Nephron (organoid): ENCODE data around the gene CELF2.

ENCODE experiments used
- H3K27ac Mint-ChIP-seq, 3 experiments: 2 replicates each; pipeline ENCODE4 v1.8.0; 2020; ENCODE audit warnings: mixed read lengths in 3 of 3, mild to moderate bottlenecking in 2 of 3, moderate library complexity in 1 of 3
- H3K27me3 Mint-ChIP-seq: 2 replicates; pipeline ENCODE4 v1.8.0; 2021; ENCODE audit warnings: low read depth, mild to moderate bottlenecking, moderate library complexity, mixed read lengths
- H3K36me3 Mint-ChIP-seq: 2 replicates; pipeline ENCODE4 v1.8.0; 2020; ENCODE audit warnings: low read depth, mixed read lengths
- H3K4me1 Mint-ChIP-seq: 2 replicates; pipeline ENCODE4 v1.8.0; 2020; ENCODE audit warnings: mixed read lengths
- H3K4me3 Mint-ChIP-seq, 3 experiments: 2 replicates each; pipeline ENCODE4 v1.8.0; 2020; ENCODE audit warnings: mild to moderate bottlenecking in 3 of 3, mixed read lengths in 3 of 3, moderate library complexity in 2 of 3
- H3K9me3 Mint-ChIP-seq: 2 replicates; pipeline ENCODE4 v1.8.0; 2020; ENCODE audit warnings: mixed read lengths
- CTCF ChIP-seq, 3 experiments: fragments of 200-600 bp; sonication (generic); IDR thresholded peaks; one replicate each; pipeline ENCODE4 v1.5.0; 2021; ENCODE audit warnings: antibody characterized with exemption in 3 of 3; ENCODE audit not compliant: unreplicated experiment in 3 of 3

CELF2 gene

GRCh38 chr10:11270858-11271179, 253.1 kb downstream of the CELF2 start:
- H3K27me3 Mint-ChIP-seq, result peaks cover 35% of the 10 kb centered on the region
- peak in 1 of 3 experiments; percentile 33 for TF ChIP-seq CTCF (IDR thresholded peaks at IDR 0.05; ENCODE audit: unreplicated experiment in 3 of 3)
- H3K4me1 Mint-ChIP-seq, result peaks cover 39% of the 10 kb centered on the region
- no peaks in the 10 kb centered on the region for H3K9me3 Mint-ChIP-seq
- no peak overlapping the region for H3K4me3 Mint-ChIP-seq
- peak overlapping the region in 1 of 3 experiments; percentile 26 for H3K27ac Mint-ChIP-seq
- no peaks in the 10 kb centered on the region for H3K36me3 Mint-ChIP-seq

DNA sequence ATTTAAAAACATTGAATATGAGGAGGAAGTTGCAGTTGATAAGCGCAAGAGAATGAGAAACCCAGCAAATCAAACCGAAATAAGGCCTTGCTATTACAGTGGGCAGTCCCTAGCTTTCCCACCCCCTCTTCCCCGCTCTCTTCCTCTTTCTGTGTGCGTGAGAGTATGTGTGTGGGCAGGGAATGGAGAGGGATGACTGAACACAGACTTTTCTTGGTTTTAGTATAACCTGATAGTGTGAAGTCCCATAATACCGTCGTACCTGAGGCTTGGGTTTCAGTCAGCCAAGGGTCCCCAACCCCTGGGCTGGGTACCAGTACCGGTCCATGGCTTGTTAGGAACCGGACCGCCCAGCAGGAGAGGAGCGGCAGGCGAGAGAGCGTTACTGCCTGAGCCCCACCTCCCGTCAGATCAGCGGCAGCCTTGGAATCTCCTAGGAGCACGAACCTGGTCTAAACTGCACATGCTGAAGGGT, 255.3 kb downstream of the CELF2 start:
- peak overlapping the region in 1 of 3 experiments; percentile 41 for H3K27ac Mint-ChIP-seq
- no peaks in the 10 kb centered on the region for H3K36me3 Mint-ChIP-seq
- H3K9me3 Mint-ChIP-seq, result no peaks in the 10 kb centered on the region
- peaks cover 50% of the 10 kb centered on the region for H3K4me1 Mint-ChIP-seq
- H3K4me3 Mint-ChIP-seq, result no peak overlapping the region
- peaks cover 47% of the 10 kb centered on the region for H3K27me3 Mint-ChIP-seq
- no peak for TF ChIP-seq CTCF (IDR thresholded peaks at IDR 0.05; ENCODE audit: unreplicated experiment in 3 of 3)

GRCh38 chr10:11274452-11274851, 256.8 kb downstream of the CELF2 start:
- Mint-ChIP-seq H3K4me3 (no peak overlapping the region), H3K27me3 (peaks cover 47% of the 10 kb centered on the region), H3K4me1 (peaks cover 50% of the 10 kb centered on the region), H3K9me3 (no peaks in the 10 kb centered on the region), H3K27ac (no peak overlapping the region), H3K36me3 (peaks cover 6% of the 10 kb centered on the region)
- no peak for TF ChIP-seq CTCF (IDR thresholded peaks at IDR 0.05; ENCODE audit: unreplicated experiment in 3 of 3)

DNA sequence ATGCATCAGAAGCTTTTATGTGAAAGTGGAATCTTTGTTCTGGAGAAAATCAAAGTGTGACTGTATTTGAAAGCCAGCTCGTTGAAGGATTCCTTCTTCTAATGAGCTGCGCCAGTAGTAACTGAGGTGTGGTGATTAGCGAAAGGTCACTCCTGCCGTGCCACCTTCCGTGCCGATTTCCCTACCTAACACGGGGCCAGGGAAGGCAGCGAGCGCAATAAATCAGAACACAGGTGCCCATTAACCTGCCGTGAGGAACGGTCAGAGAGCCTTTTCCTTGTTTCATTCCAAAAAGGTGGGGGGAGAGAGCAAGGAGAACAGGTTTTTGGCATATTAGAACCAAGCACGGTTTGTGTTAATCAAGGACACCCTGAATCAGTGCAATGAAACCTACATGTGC, 258.0 kb downstream of the CELF2 start:
- no peak overlapping the region for H3K27ac Mint-ChIP-seq
- H3K4me1 Mint-ChIP-seq, result peaks cover 39% of the 10 kb centered on the region
- peaks cover 12% of the 10 kb centered on the region for H3K36me3 Mint-ChIP-seq
- TF ChIP-seq CTCF (IDR thresholded peaks at IDR 0.05; ENCODE audit: unreplicated experiment in 3 of 3), result no peak
- no peak overlapping the region for H3K4me3 Mint-ChIP-seq
- peaks cover 43% of the 10 kb centered on the region for H3K27me3 Mint-ChIP-seq
- no peaks in the 10 kb centered on the region for H3K9me3 Mint-ChIP-seq

DNA sequence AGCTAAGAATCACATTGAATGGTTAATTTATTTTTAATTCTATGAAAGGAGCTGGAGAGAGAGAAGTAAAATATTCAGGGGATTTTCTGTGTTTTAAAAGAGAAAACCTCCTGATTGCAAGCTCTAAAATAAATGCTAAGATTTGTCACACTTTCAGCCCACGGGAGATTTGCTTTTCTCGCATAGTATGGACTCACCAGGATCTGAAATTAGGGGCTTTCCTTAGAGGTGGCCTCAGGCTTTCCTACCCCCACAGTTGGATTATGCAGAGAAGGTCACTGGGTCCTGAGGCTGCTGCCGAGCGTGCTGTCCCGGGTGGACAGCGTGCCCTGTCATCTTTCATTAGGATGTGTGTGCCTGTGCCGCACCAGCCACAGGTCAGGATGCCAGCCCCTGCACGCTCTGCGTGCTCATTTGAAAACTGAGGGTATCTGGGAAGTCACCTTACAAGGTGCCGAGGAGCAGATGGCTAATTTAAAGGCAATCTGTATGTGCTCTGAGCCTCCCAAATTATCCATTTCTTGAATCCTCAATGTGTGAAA, 258.8 kb downstream of the CELF2 start:
- TF ChIP-seq CTCF (IDR thresholded peaks at IDR 0.05; ENCODE audit: unreplicated experiment in 3 of 3), result no peak
- Mint-ChIP-seq H3K27me3 (peaks cover 38% of the 10 kb centered on the region), H3K9me3 (no peaks in the 10 kb centered on the region), H3K4me3 (no peak overlapping the region), H3K27ac (no peak overlapping the region), H3K4me1 (peaks cover 33% of the 10 kb centered on the region), H3K36me3 (peaks cover 21% of the 10 kb centered on the region)

DNA sequence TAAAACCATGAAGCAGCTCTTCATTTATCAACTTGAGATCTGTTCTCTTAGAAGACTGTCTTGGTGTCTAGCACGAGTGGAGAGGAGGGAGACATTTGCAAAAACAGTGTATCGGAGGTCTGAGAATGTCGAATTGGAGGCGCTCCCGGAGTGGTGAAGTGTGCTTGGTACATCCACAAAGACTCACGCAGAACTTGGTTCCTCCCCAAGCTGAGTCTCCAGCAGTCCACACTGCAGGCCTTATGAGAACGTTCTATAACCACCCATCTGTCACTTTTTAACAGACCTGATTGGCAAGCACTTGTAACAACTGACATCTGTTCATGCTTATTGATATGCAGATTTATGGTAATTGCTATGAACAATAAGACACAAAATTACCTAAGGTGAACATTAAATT, 261.6 kb downstream of the CELF2 start:
- H3K27ac Mint-ChIP-seq, result no peak overlapping the region
- no peak for TF ChIP-seq CTCF (IDR thresholded peaks at IDR 0.05; ENCODE audit: unreplicated experiment in 3 of 3)
- peaks cover 23% of the 10 kb centered on the region for H3K36me3 Mint-ChIP-seq
- H3K4me3 Mint-ChIP-seq, result no peak overlapping the region
- no peaks in the 10 kb centered on the region for H3K9me3 Mint-ChIP-seq
- H3K27me3 Mint-ChIP-seq, result peaks cover 24% of the 10 kb centered on the region
- peaks cover 23% of the 10 kb centered on the region for H3K4me1 Mint-ChIP-seq
